Measurements from ENCODE around the gene CCDC93.

- TF ChIP-seq CTCF (IDR thresholded peaks at IDR 0.05) (no peak), POLR2A (IDR thresholded peaks at IDR 0.05) (no peak)
These were observed 31.0 kb upstream of the CCDC93 start for GRCh38 chr2:118044854-118045253.
